Breast epithelium (tissue), 4 donors: ENCODE measurements around the gene HOXA11. TPM values are rescaled to one million over a fixed set of nuclear protein-coding genes. Genes with fewer than 3 reads are reported as not detected.
A peak's percentile ranks its signal among the peaks of the same experiment; 100 is the strongest.

ENCODE experiments used
- DNase-seq, 2 donors: peaks; one replicate each; pipeline ENCODE4 v3.0.0-alpha.2; 2019; ENCODE audit warnings: low spot score in 2 of 2
- H3K27ac ChIP-seq, 2 donors: fragments of 200-600 bp; sonication (generic) in 1 of 2; one replicate each; pipeline ENCODE4 v1.5.1; 2016 to 2019; ENCODE audit warnings: mild to moderate bottlenecking in 1 of 2
- H3K27me3 ChIP-seq, 2 donors: fragments of 200-600 bp; sonication (generic) in 1 of 2; one replicate each; pipeline versions ENCODE4 v1.5.1 to v1.6.0; 2017 to 2019; ENCODE audit warnings: control low read depth in 1 of 2, mild to moderate bottlenecking in 1 of 2
- H3K36me3 ChIP-seq: fragments of 200-600 bp; one replicate; pipeline ENCODE4 v1.5.1; 2019
- H3K4me1 ChIP-seq, 2 donors: fragments of 200-600 bp; sonication (generic); one replicate each; pipeline ENCODE4 v1.5.1; 2016 to 2019; ENCODE audit warnings: control low read depth in 1 of 2
- H3K4me3 ChIP-seq, 3 donors: fragments of 200-600 bp; sonication (generic); 1 replicate in 2 of 3; 2 replicates in 1 of 3; pipeline ENCODE4 v1.5.1; 2016 to 2019; ENCODE audit warnings: mild to moderate bottlenecking in 3 of 3, moderate library complexity in 2 of 3
- H3K9me3 ChIP-seq, 2 donors: fragments of 200-600 bp; sonication (generic) in 1 of 2; one replicate each; pipeline ENCODE4 v1.5.1; 2016 to 2019; ENCODE audit warnings: control low read depth in 1 of 2
- POLR2A ChIP-seq: fragments of 450-650 bp; IDR thresholded peaks from one replicate; pipeline ENCODE4 v1.6.1; 2016; ENCODE audit warnings: antibody characterized with exemption, mild to moderate bottlenecking, moderate library complexity
- POLR2AphosphoS5 ChIP-seq, 3 donors: sonication (generic); formaldehyde crosslinking; IDR thresholded peaks; one replicate each; pipeline ENCODE4 v1.6.1; 2017; ENCODE audit warnings: antibody characterized with exemption in 3 of 3
- intact Hi-C: fragments of 100-400 bp; cut with DNase I; formaldehyde crosslinking; loops from one replicate; pipeline ENCODE4 v1.15.1; 2023; ENCODE audit warnings: low total_unique reads
- total RNA-seq, 3 donors: library from RNA; depleted of rRNA; stranded (reverse); fragments of >200 nt; gene quantifications; one replicate each; pipeline ENCODE4 v1.1.0, GENCODE V29; 2016
- TF ChIP-seq, protein P1 (sequence below), 3 donors: fragments of 450-650 bp; IDR thresholded peaks; one replicate each; pipeline ENCODE4 v1.5.1; 2016 to 2017; ENCODE audit warnings: antibody characterized with exemption in 3 of 3, mild to moderate bottlenecking in 3 of 3, moderate library complexity in 3 of 3

The HOXA11 gene
- total RNA-seq, 3 donors from 2014 or later = 1.9 TPM; not detected in 2

DNA sequence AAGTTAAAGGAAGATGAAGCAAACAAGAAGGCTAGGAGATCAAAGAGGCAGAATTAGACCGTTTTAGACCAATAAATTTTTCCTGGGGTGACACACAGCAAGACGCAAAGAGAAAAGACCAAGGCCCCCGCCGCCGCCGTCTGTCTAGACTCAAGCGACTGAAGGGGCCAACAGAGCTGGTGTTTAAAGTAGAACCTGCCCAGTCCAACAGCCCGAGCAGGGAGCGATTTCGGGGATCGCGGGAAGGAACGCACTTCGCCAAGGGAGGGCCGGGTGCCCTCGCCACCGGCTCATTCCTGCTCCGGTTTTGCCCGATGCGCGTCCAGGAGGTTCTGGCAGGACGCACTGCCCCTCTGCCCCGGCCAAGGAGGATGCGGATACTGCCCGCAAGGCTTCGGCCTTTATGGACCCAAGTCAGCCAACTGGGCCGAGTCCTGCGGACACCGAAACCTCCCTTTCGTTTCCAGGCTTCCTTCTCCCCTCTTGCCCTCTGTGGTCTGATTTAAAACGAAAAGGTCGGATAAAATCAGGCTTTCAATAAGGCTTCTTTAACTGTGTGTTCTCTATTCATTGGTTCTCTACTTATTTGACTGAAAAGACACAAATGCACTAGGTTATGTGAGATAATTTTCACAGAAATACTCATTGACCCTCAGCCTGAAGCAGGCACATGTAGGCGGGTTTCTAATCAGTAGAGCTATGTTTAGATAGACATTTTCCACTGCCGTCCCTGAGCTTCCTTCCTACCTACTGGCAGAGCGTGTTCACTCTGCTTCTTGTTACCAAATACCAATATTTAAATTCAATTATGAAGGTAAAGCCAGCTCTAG is 26.4 kb downstream of the HOXA11 start:
- Histone ChIP-seq H3K9me3 (no peaks in the 10 kb centered on the region), H3K4me3 (peak overlapping the region in 2 of 3 donors; percentile 65 to 93), H3K27me3 (peaks cover 3 to 29% of the 10 kb centered on the region in 2 donors), H3K4me1 (peaks cover 3 to 5% of the 10 kb centered on the region in 2 donors), H3K36me3 (no peaks in the 10 kb centered on the region), H3K27ac (peak overlapping the region; percentile 91 to 96)
- TF ChIP-seq, protein P1, sequence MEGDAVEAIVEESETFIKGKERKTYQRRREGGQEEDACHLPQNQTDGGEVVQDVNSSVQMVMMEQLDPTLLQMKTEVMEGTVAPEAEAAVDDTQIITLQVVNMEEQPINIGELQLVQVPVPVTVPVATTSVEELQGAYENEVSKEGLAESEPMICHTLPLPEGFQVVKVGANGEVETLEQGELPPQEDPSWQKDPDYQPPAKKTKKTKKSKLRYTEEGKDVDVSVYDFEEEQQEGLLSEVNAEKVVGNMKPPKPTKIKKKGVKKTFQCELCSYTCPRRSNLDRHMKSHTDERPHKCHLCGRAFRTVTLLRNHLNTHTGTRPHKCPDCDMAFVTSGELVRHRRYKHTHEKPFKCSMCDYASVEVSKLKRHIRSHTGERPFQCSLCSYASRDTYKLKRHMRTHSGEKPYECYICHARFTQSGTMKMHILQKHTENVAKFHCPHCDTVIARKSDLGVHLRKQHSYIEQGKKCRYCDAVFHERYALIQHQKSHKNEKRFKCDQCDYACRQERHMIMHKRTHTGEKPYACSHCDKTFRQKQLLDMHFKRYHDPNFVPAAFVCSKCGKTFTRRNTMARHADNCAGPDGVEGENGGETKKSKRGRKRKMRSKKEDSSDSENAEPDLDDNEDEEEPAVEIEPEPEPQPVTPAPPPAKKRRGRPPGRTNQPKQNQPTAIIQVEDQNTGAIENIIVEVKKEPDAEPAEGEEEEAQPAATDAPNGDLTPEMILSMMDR (IDR thresholded peaks at IDR 0.05) = no peak
- TF ChIP-seq POLR2AphosphoS5 (IDR thresholded peaks at IDR 0.05) (no peak), POLR2A (no peak)
- peak in 1 of 2 donors; percentile 52 for DNase-seq
- intact Hi-C loops = loop anchor here (10.0 kb wide), 1 partner anchor 954 kb away; the partner anchor contains the start of genes CBX3 and HNRNPA2B1

DNA sequence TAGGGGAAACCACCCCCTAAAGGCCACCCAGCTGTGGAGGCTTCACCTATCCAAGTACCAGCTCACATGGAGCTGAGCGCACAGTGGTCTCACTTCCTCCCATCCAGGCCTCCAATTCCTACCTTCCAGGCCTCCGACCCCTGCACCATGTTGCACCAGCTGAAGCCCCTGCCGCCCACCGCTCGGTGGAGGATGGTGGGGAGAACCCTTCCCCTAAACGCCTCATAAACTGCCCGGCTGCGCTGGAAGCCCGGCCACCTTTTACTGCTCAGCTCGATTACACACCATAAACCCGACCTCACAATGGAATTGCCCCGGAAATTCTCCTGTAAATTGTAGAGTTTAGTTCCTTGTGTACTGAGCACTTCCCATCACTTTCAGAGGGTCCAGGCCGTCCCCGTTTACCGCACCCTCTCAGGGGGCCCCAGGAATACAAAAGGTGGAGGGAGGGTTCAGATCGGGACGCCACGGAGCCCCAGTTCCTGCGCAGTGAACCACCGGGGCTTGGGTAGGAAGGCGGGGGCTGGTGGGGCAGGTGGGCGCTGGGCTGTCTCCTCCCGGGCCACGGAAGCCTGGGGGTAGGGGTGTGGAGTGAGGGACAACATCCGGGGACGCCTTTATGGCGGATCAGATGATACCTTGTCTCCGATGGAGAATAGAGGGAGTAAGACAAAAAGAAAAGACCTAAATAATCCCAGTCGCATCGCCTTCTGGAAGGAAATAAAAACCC is 27.2 kb downstream of the HOXA11 start:
- Histone ChIP-seq H3K27ac (peak overlapping the region; percentile 91 to 96), H3K36me3 (no peaks in the 10 kb centered on the region), H3K4me1 (peaks cover 4 to 5% of the 10 kb centered on the region in 2 donors), H3K9me3 (no peaks in the 10 kb centered on the region), H3K27me3 (peaks cover 5 to 37% of the 10 kb centered on the region in 2 donors), H3K4me3 (peak overlapping the region in 2 of 3 donors; percentile 65 to 93)
- intact Hi-C loops = loop anchor here (10.0 kb wide), 1 partner anchor 953 kb away; the partner anchor contains the start of genes CBX3 and HNRNPA2B1
- DNase-seq = peak in 1 of 2 donors; percentile 41
- TF ChIP-seq, protein P1 (IDR thresholded peaks at IDR 0.05) = no peak
- TF ChIP-seq POLR2AphosphoS5 (IDR thresholded peaks at IDR 0.05) (no peak), POLR2A (no peak)

DNA sequence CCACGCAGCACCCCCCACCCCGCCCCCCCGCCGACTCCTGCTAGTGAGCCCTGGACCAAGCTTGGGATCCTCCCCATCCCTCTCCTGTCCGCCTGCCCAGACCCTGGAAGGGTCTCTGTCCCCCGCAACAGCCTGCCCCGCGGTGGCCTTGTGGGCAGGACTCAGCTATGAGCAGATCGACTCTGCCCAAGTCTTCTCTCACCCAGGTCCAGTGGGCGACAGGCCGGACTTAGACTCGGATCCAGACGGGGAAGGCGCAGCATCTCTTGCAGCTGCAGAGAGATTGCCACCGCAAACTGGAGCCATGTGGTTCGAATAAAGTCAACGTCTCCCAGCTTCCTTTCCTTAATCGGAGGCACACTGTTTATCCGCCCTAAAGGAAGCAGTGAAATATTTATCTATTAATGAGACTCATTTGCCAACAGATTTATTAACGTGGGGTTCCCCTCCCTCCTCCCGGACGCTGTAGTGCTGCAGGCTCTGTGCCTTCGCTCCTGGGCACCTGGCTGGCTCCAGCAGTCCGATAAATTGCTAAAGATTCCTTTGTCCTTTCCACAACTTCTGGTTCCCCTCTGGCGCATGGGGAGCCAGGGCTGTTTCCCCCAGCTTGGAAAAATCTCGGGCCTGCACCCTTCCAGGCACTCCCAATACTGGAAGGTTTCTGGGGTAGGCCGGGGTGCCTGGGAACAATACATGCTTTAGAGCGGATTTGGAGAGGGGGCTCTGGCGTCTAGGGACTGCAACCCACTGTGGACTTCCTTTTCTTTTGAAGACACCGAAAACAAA is 27.9 kb downstream of the HOXA11 start:
- H3K4me1 ChIP-seq = peaks cover 5 to 9% of the 10 kb centered on the region in 2 donors
- peak in 1 of 2 donors; percentile 50 for DNase-seq

DNA sequence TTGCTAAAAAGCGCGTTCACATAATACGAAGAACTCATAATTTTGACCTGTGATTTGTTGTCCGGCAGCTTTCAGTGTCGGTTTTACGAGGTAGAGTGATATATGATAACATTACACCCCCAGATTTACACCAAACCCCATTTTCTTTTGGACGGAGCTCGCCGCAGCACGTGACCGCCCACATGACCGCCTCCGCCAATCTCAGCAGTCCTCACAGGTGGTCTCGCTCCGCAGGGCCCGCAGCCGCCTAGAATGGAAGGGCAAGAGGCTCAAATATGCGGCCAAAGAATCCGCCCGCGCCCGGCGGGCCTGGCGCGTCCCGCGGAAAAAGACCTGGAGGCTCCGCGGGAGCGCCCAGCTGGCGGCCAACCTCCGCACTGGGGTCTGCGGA is 28.5 kb downstream of the HOXA11 start, which contains the start of gene HOXA7:
TSS of gene HOXA7 (minus strand) at position 168 of the 391 bp plus-strand sequence. CDS start at position 38, 130 bp downstream.
- peaks cover 5 to 9% of the 10 kb centered on the region in 2 donors for H3K4me1 ChIP-seq
- DNase-seq = peak; percentile 74 to 80
- TF ChIP-seq, protein P1 (IDR thresholded peaks at IDR 0.05) = no peak
- peak in 1 of 3 donors; percentile 12 for TF ChIP-seq POLR2AphosphoS5 (IDR thresholded peaks at IDR 0.05)
- TF ChIP-seq POLR2A = no peak
- no peaks in the 10 kb centered on the region for H3K36me3 ChIP-seq
- peak within 1 kb of the TSS; percentile 65 to 93 (median 67) for H3K4me3 ChIP-seq
- no peaks in the 10 kb centered on the region for H3K9me3 ChIP-seq
- peak within 1 kb of the TSS; percentile 91 to 96 for H3K27ac ChIP-seq
- peaks cover 7 to 45% of the 10 kb centered on the region in 2 donors for H3K27me3 ChIP-seq
- intact Hi-C loops = loop anchor here (10.0 kb wide), 1 partner anchor 952 kb away; the partner anchor contains the start of genes CBX3 and HNRNPA2B1

More for the DNA sequence above, 27.9 kb downstream of the HOXA11 start:
- TF ChIP-seq POLR2AphosphoS5 (IDR thresholded peaks at IDR 0.05) (no peak), POLR2A (no peak)
- TF ChIP-seq, protein P1 (IDR thresholded peaks at IDR 0.05) = no peak
- H3K27me3 ChIP-seq = peaks cover 7 to 44% of the 10 kb centered on the region in 2 donors
- no peaks in the 10 kb centered on the region for H3K9me3 ChIP-seq
- intact Hi-C loops = loop anchor here (10.0 kb wide), 1 partner anchor 952 kb away; the partner anchor contains the start of genes CBX3 and HNRNPA2B1
- H3K36me3 ChIP-seq = no peaks in the 10 kb centered on the region
- peak overlapping the region; percentile 65 to 93 (median 67) for H3K4me3 ChIP-seq
- H3K27ac ChIP-seq = peak overlapping the region; percentile 91 to 96
